ENCODE results near the gene SYTL1.

The SYTL1 gene

DNA sequence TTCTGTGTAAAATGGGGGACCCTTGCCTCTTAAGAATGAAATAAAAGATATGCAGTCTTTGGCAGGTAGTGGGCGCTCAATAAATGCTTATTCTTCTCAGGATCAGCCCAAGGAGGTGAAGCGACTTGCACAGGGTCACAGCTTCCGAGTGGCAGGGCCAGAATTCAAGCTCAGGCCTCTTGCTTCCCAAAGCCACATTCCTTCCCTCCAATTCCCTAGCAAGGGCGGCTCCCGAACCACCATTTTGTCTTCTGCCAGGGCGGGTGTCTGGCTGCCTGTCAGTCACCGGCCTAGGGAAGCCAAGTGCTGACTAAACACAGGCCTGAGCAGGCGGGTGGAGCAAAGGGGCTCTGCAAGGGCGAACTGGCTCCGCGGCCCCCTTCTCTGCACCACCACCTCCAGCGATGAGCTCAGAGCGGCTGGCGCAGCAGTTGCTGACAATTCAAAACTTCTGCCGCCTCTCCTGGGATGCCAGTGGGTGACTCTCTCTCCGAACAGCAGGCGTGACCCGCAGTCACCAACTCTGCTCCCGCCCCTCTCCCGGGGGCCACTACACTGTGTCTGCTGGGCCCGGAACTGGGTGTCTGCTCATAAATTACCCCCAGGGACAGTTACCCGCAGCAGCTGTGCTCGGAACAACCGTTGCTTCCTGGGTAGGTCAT, 61.4 kb downstream of the SYTL1 start:
- TF ChIP-seq, protein P1, sequence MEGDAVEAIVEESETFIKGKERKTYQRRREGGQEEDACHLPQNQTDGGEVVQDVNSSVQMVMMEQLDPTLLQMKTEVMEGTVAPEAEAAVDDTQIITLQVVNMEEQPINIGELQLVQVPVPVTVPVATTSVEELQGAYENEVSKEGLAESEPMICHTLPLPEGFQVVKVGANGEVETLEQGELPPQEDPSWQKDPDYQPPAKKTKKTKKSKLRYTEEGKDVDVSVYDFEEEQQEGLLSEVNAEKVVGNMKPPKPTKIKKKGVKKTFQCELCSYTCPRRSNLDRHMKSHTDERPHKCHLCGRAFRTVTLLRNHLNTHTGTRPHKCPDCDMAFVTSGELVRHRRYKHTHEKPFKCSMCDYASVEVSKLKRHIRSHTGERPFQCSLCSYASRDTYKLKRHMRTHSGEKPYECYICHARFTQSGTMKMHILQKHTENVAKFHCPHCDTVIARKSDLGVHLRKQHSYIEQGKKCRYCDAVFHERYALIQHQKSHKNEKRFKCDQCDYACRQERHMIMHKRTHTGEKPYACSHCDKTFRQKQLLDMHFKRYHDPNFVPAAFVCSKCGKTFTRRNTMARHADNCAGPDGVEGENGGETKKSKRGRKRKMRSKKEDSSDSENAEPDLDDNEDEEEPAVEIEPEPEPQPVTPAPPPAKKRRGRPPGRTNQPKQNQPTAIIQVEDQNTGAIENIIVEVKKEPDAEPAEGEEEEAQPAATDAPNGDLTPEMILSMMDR (IDR thresholded peaks at IDR 0.05; ENCODE audit: control insufficient read depth, extremely low read depth, insufficient read depth): peak; percentile 14; the same call in 1 of the 2 replicates
- DNase-seq (ENCODE audit: low read depth): no peak
- H3K4me3 ChIP-seq (ENCODE audit: low read depth, low read length): no peak overlapping the region
